ENCODE results near the gene PURB.
"Not testable (repeated sequence)": the region's sequence is repeated elsewhere in the genome, so short reads cannot be mapped to it uniquely, and the experiment has no call there.

The PURB gene

GRCh38 chr7:44882899-44883298, 2.4 kb downstream of the PURB start:
- no peak for DNase-seq (ENCODE audit: low spot score in 2 of 2)
- peak overlapping the region; percentile 19 for H3K4me3 ChIP-seq
- peaks cover 23% of the 10 kb centered on the region for H3K4me1 ChIP-seq
- no peaks in the 10 kb centered on the region for H3K9me3 ChIP-seq
- in situ Hi-C loops (cut with MboI; ENCODE audit: low sequenced_read_pairs), result no loop called here
- no peaks in the 10 kb centered on the region for H3K27me3 ChIP-seq (ENCODE audit: low read depth)
- H3K36me3 ChIP-seq (replicated peaks), result peaks cover 18% of the 10 kb centered on the region

GRCh38 chr7:44881610-44882009, 3.7 kb downstream of the PURB start:
- Histone ChIP-seq H3K4me1 (peaks cover 23% of the 10 kb centered on the region), H3K9me3 (no peaks in the 10 kb centered on the region), H3K4me3 (peak overlapping the region; percentile 19), H3K27me3 (ENCODE audit: low read depth) (no peaks in the 10 kb centered on the region), H3K36me3 (replicated peaks) (peaks cover 18% of the 10 kb centered on the region)
- peak in 1 of 2 experiments; percentile 70 for DNase-seq (ENCODE audit: low spot score in 2 of 2)
- in situ Hi-C loops (cut with MboI; ENCODE audit: low sequenced_read_pairs), result no loop called here

GRCh38 chr7:44881066-44881600, 4.2 kb downstream of the PURB start:
- peaks cover 23% of the 10 kb centered on the region for H3K4me1 ChIP-seq
- no peak for DNase-seq (ENCODE audit: low spot score in 2 of 2)
- peak overlapping the region; percentile 2 for H3K4me3 ChIP-seq
- H3K36me3 ChIP-seq (replicated peaks), result peaks cover 18% of the 10 kb centered on the region
- in situ Hi-C loops (cut with MboI; ENCODE audit: low sequenced_read_pairs), result no loop called here
- H3K9me3 ChIP-seq, result no peaks in the 10 kb centered on the region
- no peaks in the 10 kb centered on the region for H3K27me3 ChIP-seq (ENCODE audit: low read depth)

- Histone ChIP-seq H3K4me3 (peak overlapping the region; percentile 2; the same call in 1 of the 2 replicates), H3K36me3 (replicated peaks) (peaks cover 18% of the 10 kb centered on the region), H3K9me3 (no peaks in the 10 kb centered on the region), H3K27me3 (ENCODE audit: low read depth) (no peaks in the 10 kb centered on the region), H3K4me1 (peaks cover 23% of the 10 kb centered on the region)
- peak; percentile 10 to 45 for DNase-seq (ENCODE audit: low spot score in 2 of 2)
- in situ Hi-C loops (cut with MboI; ENCODE audit: low sequenced_read_pairs), result no loop called here
These were observed 4.9 kb downstream of the PURB start for GRCh38 chr7:44880317-44881018.

- Histone ChIP-seq H3K36me3 (replicated peaks) (peaks cover 3% of the 10 kb centered on the region; the same call in 1 of the 2 replicates), H3K27me3 (ENCODE audit: low read depth) (no peaks in the 10 kb centered on the region), H3K9me3 (no peaks in the 10 kb centered on the region; the same call in 1 of the 2 replicates), H3K4me3 (no peak overlapping the region), H3K4me1 (peaks cover 5% of the 10 kb centered on the region)
- DNase-seq (ENCODE audit: low spot score in 2 of 2), result no peak
- in situ Hi-C loops (cut with MboI; ENCODE audit: low sequenced_read_pairs), result no loop called here
These were observed 8.9 kb downstream of the PURB start for GRCh38 chr7:44876393-44876792.

GRCh38 chr7:44875241-44875640, 10.1 kb downstream of the PURB start:
- Histone ChIP-seq H3K27me3 (ENCODE audit: low read depth) (no peaks in the 10 kb centered on the region), H3K4me1 (peaks cover 3% of the 10 kb centered on the region; the same call in 1 of the 2 replicates), H3K9me3 (no peaks in the 10 kb centered on the region; the same call in 1 of the 2 replicates), H3K36me3 (replicated peaks) (peaks cover 3% of the 10 kb centered on the region; the same call in 1 of the 2 replicates), H3K4me3 (no peak overlapping the region)
- DNase-seq (ENCODE audit: low spot score in 2 of 2), result no peak
- in situ Hi-C loops (cut with MboI; ENCODE audit: low sequenced_read_pairs), result no loop called here

GRCh38 chr7:44872787-44873186, 12.5 kb downstream of the PURB start:
- H3K4me1 ChIP-seq, result no peaks in the 10 kb centered on the region
- no peak for DNase-seq (ENCODE audit: low spot score in 2 of 2)
- H3K27me3 ChIP-seq (ENCODE audit: low read depth), result no peaks in the 10 kb centered on the region
- no peak overlapping the region for H3K4me3 ChIP-seq
- in situ Hi-C loops (cut with MboI; ENCODE audit: low sequenced_read_pairs), result no loop called here
- no peaks in the 10 kb centered on the region for H3K36me3 ChIP-seq (replicated peaks)
- H3K9me3 ChIP-seq, result no peaks in the 10 kb centered on the region; the same call in 1 of the 2 replicates

- in situ Hi-C loops (cut with MboI; ENCODE audit: low sequenced_read_pairs); H3K36me3 ChIP-seq (replicated peaks); H3K4me3 ChIP-seq; DNase-seq (ENCODE audit: low spot score in 2 of 2); H3K27me3 ChIP-seq (ENCODE audit: low read depth); H3K9me3 ChIP-seq; H3K4me1 ChIP-seq: not testable (repeated sequence)
These were observed 13.4 kb downstream of the PURB start for GRCh38 chr7:44871918-44872317.

GRCh38 chr7:44870780-44871179, 14.6 kb downstream of the PURB start:
- H3K36me3 ChIP-seq (replicated peaks); DNase-seq (ENCODE audit: low spot score in 2 of 2); H3K4me1 ChIP-seq; H3K9me3 ChIP-seq; in situ Hi-C loops (cut with MboI; ENCODE audit: low sequenced_read_pairs); H3K4me3 ChIP-seq; H3K27me3 ChIP-seq (ENCODE audit: low read depth): not testable (repeated sequence)

- H3K9me3 ChIP-seq; H3K36me3 ChIP-seq (replicated peaks); DNase-seq (ENCODE audit: low spot score in 2 of 2); H3K27me3 ChIP-seq (ENCODE audit: low read depth); H3K4me1 ChIP-seq; H3K4me3 ChIP-seq; in situ Hi-C loops (cut with MboI; ENCODE audit: low sequenced_read_pairs): not testable (repeated sequence)
These were observed 15.0 kb downstream of the PURB start for GRCh38 chr7:44870336-44870735.

GRCh38 chr7:44867073-44867995, 18.0 kb downstream of the PURB start:
- Histone ChIP-seq H3K4me3 (no peak overlapping the region), H3K27me3 (ENCODE audit: low read depth) (no peaks in the 10 kb centered on the region), H3K36me3 (replicated peaks) (no peaks in the 10 kb centered on the region), H3K4me1 (no peaks in the 10 kb centered on the region), H3K9me3 (no peaks in the 10 kb centered on the region)
- in situ Hi-C loops (cut with MboI; ENCODE audit: low sequenced_read_pairs), result no loop called here
- DNase-seq (ENCODE audit: low spot score in 2 of 2), result no peak

- H3K4me3 ChIP-seq; in situ Hi-C loops (cut with MboI; ENCODE audit: low sequenced_read_pairs); H3K36me3 ChIP-seq (replicated peaks); H3K4me1 ChIP-seq; H3K27me3 ChIP-seq (ENCODE audit: low read depth); H3K9me3 ChIP-seq; DNase-seq (ENCODE audit: low spot score in 2 of 2): not testable (repeated sequence)
These were observed 23.4 kb downstream of the PURB start for GRCh38 chr7:44861949-44862348.

GRCh38 chr7:44858161-44858560, 27.2 kb downstream of the PURB start:
- peaks cover 4% of the 10 kb centered on the region; the same call in 1 of the 2 replicates for H3K27me3 ChIP-seq (ENCODE audit: low read depth)
- in situ Hi-C loops (cut with MboI; ENCODE audit: low sequenced_read_pairs), result no loop called here
- no peak overlapping the region for H3K4me3 ChIP-seq
- no peaks in the 10 kb centered on the region for H3K9me3 ChIP-seq
- DNase-seq (ENCODE audit: low spot score in 2 of 2), result no peak
- H3K36me3 ChIP-seq (replicated peaks), result no peaks in the 10 kb centered on the region
- no peaks in the 10 kb centered on the region for H3K4me1 ChIP-seq

Measured in HAP-1 (cell line).